ENCODE measurements around the gene FAM177B.

DNA sequence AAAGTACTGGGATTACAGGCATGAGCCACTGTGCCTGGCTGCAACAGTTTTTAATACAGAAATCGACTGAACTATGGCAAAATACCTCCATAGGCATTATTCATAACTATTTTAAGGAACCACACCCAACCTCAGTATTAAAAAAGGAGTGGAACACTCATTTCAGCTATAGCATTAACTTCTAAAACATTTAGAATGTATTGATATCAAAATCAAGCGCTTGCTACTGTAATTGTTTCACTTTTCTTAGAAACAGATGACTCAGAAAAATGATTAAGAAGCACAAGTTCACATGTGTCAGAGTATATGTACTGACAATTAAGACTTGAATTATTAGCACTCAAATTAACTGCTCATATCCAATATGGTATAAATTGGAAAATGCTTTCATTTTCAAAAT, 39.8 kb upstream of the FAM177B start:
- TF ChIP-seq, protein P1, sequence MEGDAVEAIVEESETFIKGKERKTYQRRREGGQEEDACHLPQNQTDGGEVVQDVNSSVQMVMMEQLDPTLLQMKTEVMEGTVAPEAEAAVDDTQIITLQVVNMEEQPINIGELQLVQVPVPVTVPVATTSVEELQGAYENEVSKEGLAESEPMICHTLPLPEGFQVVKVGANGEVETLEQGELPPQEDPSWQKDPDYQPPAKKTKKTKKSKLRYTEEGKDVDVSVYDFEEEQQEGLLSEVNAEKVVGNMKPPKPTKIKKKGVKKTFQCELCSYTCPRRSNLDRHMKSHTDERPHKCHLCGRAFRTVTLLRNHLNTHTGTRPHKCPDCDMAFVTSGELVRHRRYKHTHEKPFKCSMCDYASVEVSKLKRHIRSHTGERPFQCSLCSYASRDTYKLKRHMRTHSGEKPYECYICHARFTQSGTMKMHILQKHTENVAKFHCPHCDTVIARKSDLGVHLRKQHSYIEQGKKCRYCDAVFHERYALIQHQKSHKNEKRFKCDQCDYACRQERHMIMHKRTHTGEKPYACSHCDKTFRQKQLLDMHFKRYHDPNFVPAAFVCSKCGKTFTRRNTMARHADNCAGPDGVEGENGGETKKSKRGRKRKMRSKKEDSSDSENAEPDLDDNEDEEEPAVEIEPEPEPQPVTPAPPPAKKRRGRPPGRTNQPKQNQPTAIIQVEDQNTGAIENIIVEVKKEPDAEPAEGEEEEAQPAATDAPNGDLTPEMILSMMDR (conservative IDR thresholded peaks at IDR 0.05; ENCODE audit: low read length) = no peak
- no peak for TF ChIP-seq EZH2phosphoT487 (IDR thresholded peaks at IDR 0.05; ENCODE audit: borderline replicate concordance, low read depth, low read length)

All from OCI-LY7 (cell line).